ENCODE results near the gene PTPRF. TPM values are rescaled to one million over a fixed set of nuclear protein-coding genes. Genes with fewer than 3 reads are reported as not detected.

Gene PTPRF
- total and polyA plus RNA-seq, 9 donors, result 9.3 to 41.2 (median 21.0) TPM

- peaks cover 6% of the 10 kb centered on the region for H3K36me3 ChIP-seq (ENCODE audit: control insufficient read depth, insufficient read depth, low read length)
- WGBS (ENCODE audit: insufficient coverage), result 62% methylated on average over 2 of the region's 7 CpGs
- DNase-seq, result no peak
- H3K4me3 ChIP-seq (ENCODE audit: low read length), result no peak overlapping the region
- H3K27me3 ChIP-seq (ENCODE audit: control insufficient read depth, insufficient read depth, low read length), result no peaks in the 10 kb centered on the region
- H3K27ac ChIP-seq (ENCODE audit: low read length), result no peak overlapping the region
- peaks cover 19% of the 10 kb centered on the region for H3K4me1 ChIP-seq (ENCODE audit: control insufficient read depth, insufficient read depth, low read length)
- H3K9me3 ChIP-seq (replicated peaks; ENCODE audit: control insufficient read depth, low read depth, low read length), result no peaks in the 10 kb centered on the region
Observed at GRCh38 chr1:43551396-43551888, 20.8 kb downstream of the PTPRF start.

GRCh38 chr1:43552059-43552742 is 21.5 kb downstream of the PTPRF start:
- 84% methylated on average over 3 of the region's 5 CpGs for WGBS (ENCODE audit: insufficient coverage)
- H3K27ac ChIP-seq (ENCODE audit: low read length), result no peak overlapping the region
- no peak for DNase-seq
- no peak overlapping the region for H3K4me3 ChIP-seq (ENCODE audit: low read length)
- peaks cover 6% of the 10 kb centered on the region for H3K36me3 ChIP-seq (ENCODE audit: control insufficient read depth, insufficient read depth, low read length)
- H3K9me3 ChIP-seq (replicated peaks; ENCODE audit: control insufficient read depth, low read depth, low read length), result no peaks in the 10 kb centered on the region
- H3K27me3 ChIP-seq (ENCODE audit: control insufficient read depth, insufficient read depth, low read length), result no peaks in the 10 kb centered on the region
- peaks cover 18% of the 10 kb centered on the region for H3K4me1 ChIP-seq (ENCODE audit: control insufficient read depth, insufficient read depth, low read length)

- Histone ChIP-seq H3K4me1 (ENCODE audit: control insufficient read depth, insufficient read depth, low read length) (peaks cover 11% of the 10 kb centered on the region), H3K27me3 (ENCODE audit: control insufficient read depth, insufficient read depth, low read length) (no peaks in the 10 kb centered on the region), H3K36me3 (ENCODE audit: control insufficient read depth, insufficient read depth, low read length) (peaks cover 6% of the 10 kb centered on the region), H3K4me3 (ENCODE audit: low read length) (no peak overlapping the region), H3K9me3 (replicated peaks; ENCODE audit: control insufficient read depth, low read depth, low read length) (no peaks in the 10 kb centered on the region), H3K27ac (ENCODE audit: low read length) (no peak overlapping the region)
- WGBS (ENCODE audit: insufficient coverage), result 60% methylated on average over 1 of the region's 6 CpGs
- peak; percentile 46 for DNase-seq
Observed at GRCh38 chr1:43552813-43553212, 22.1 kb downstream of the PTPRF start.

- Histone ChIP-seq H3K36me3 (ENCODE audit: control insufficient read depth, insufficient read depth, low read length) (peaks cover 6% of the 10 kb centered on the region), H3K9me3 (replicated peaks; ENCODE audit: control insufficient read depth, low read depth, low read length) (no peaks in the 10 kb centered on the region), H3K27ac (ENCODE audit: low read length) (no peak overlapping the region), H3K27me3 (ENCODE audit: control insufficient read depth, insufficient read depth, low read length) (no peaks in the 10 kb centered on the region), H3K4me3 (ENCODE audit: low read length) (no peak overlapping the region), H3K4me1 (ENCODE audit: control insufficient read depth, insufficient read depth, low read length) (peaks cover 20% of the 10 kb centered on the region)
- 84% methylated on average over 5 of the region's 6 CpGs for WGBS (ENCODE audit: insufficient coverage)
- no peak for DNase-seq
Observed at GRCh38 chr1:43554444-43554992, 23.8 kb downstream of the PTPRF start.

- H3K4me1 ChIP-seq (ENCODE audit: control insufficient read depth, insufficient read depth, low read length), result peaks cover 15% of the 10 kb centered on the region
- H3K9me3 ChIP-seq (replicated peaks; ENCODE audit: control insufficient read depth, low read depth, low read length), result no peaks in the 10 kb centered on the region
- 85% methylated on average over 3 of the region's 6 CpGs for WGBS (ENCODE audit: insufficient coverage)
- H3K36me3 ChIP-seq (ENCODE audit: control insufficient read depth, insufficient read depth, low read length), result peaks cover 6% of the 10 kb centered on the region
- no peak overlapping the region for H3K27ac ChIP-seq (ENCODE audit: low read length)
- DNase-seq, result no peak
- no peak overlapping the region for H3K4me3 ChIP-seq (ENCODE audit: low read length)
- no peaks in the 10 kb centered on the region for H3K27me3 ChIP-seq (ENCODE audit: control insufficient read depth, insufficient read depth, low read length)
Observed at GRCh38 chr1:43556782-43557181, 26.1 kb downstream of the PTPRF start.

GRCh38 chr1:43557744-43558245 is 27.1 kb downstream of the PTPRF start:
- H3K27ac ChIP-seq (ENCODE audit: low read length), result no peak overlapping the region
- H3K36me3 ChIP-seq (ENCODE audit: control insufficient read depth, insufficient read depth, low read length), result peaks cover 6% of the 10 kb centered on the region
- H3K4me3 ChIP-seq (ENCODE audit: low read length), result no peak overlapping the region
- no peak for DNase-seq
- H3K27me3 ChIP-seq (ENCODE audit: control insufficient read depth, insufficient read depth, low read length), result no peaks in the 10 kb centered on the region
- H3K4me1 ChIP-seq (ENCODE audit: control insufficient read depth, insufficient read depth, low read length), result peaks cover 13% of the 10 kb centered on the region
- no peaks in the 10 kb centered on the region for H3K9me3 ChIP-seq (replicated peaks; ENCODE audit: control insufficient read depth, low read depth, low read length)
- WGBS (ENCODE audit: insufficient coverage), result 44% methylated on average over 2 of the region's 9 CpGs

GRCh38 chr1:43558346-43558841 is 27.7 kb downstream of the PTPRF start:
- Histone ChIP-seq H3K4me1 (ENCODE audit: control insufficient read depth, insufficient read depth, low read length) (peaks cover 13% of the 10 kb centered on the region), H3K27ac (ENCODE audit: low read length) (no peak overlapping the region), H3K27me3 (ENCODE audit: control insufficient read depth, insufficient read depth, low read length) (no peaks in the 10 kb centered on the region), H3K9me3 (replicated peaks; ENCODE audit: control insufficient read depth, low read depth, low read length) (no peaks in the 10 kb centered on the region), H3K36me3 (ENCODE audit: control insufficient read depth, insufficient read depth, low read length) (peaks cover 5% of the 10 kb centered on the region), H3K4me3 (ENCODE audit: low read length) (no peak overlapping the region)
- DNase-seq, result peak; percentile 55
- WGBS (ENCODE audit: insufficient coverage), result 17% methylated on average over 10 of the region's 21 CpGs

- 95% methylated on average over 6 of the region's 6 CpGs for WGBS (ENCODE audit: insufficient coverage)
- H3K36me3 ChIP-seq (ENCODE audit: control insufficient read depth, insufficient read depth, low read length), result no peaks in the 10 kb centered on the region
- no peaks in the 10 kb centered on the region for H3K27me3 ChIP-seq (ENCODE audit: control insufficient read depth, insufficient read depth, low read length)
- no peak for DNase-seq
- H3K27ac ChIP-seq (ENCODE audit: low read length), result no peak overlapping the region
- peaks cover 26% of the 10 kb centered on the region for H3K4me1 ChIP-seq (ENCODE audit: control insufficient read depth, insufficient read depth, low read length)
- H3K4me3 ChIP-seq (ENCODE audit: low read length), result no peak overlapping the region
- no peaks in the 10 kb centered on the region for H3K9me3 ChIP-seq (replicated peaks; ENCODE audit: control insufficient read depth, low read depth, low read length)
Observed at GRCh38 chr1:43559714-43560113, 29.0 kb downstream of the PTPRF start.

GRCh38 chr1:43560286-43560685 is 29.6 kb downstream of the PTPRF start:
- Histone ChIP-seq H3K9me3 (replicated peaks; ENCODE audit: control insufficient read depth, low read depth, low read length) (no peaks in the 10 kb centered on the region), H3K36me3 (ENCODE audit: control insufficient read depth, insufficient read depth, low read length) (no peaks in the 10 kb centered on the region), H3K4me3 (ENCODE audit: low read length) (no peak overlapping the region), H3K4me1 (ENCODE audit: control insufficient read depth, insufficient read depth, low read length) (peaks cover 31% of the 10 kb centered on the region), H3K27me3 (ENCODE audit: control insufficient read depth, insufficient read depth, low read length) (no peaks in the 10 kb centered on the region), H3K27ac (ENCODE audit: low read length) (no peak overlapping the region)
- WGBS (ENCODE audit: insufficient coverage), result 69% methylated on average over 6 of the region's 6 CpGs
- no peak for DNase-seq

- H3K9me3 ChIP-seq (replicated peaks; ENCODE audit: control insufficient read depth, low read depth, low read length), result no peaks in the 10 kb centered on the region
- H3K27ac ChIP-seq (ENCODE audit: low read length), result peak overlapping the region; percentile 67
- H3K4me1 ChIP-seq (ENCODE audit: control insufficient read depth, insufficient read depth, low read length), result peaks cover 35% of the 10 kb centered on the region
- H3K36me3 ChIP-seq (ENCODE audit: control insufficient read depth, insufficient read depth, low read length), result no peaks in the 10 kb centered on the region
- DNase-seq, result peak; percentile 80
- whole genome bisulfite sequencing (ENCODE audit: insufficient coverage), result 34% methylated on average over 10 of the region's 19 CpGs
- H3K4me3 ChIP-seq (ENCODE audit: low read length), result no peak overlapping the region
- no peaks in the 10 kb centered on the region for H3K27me3 ChIP-seq (ENCODE audit: control insufficient read depth, insufficient read depth, low read length)
Observed at GRCh38 chr1:43563876-43564539, 33.3 kb downstream of the PTPRF start.

Data from muscle of leg (tissue), 11 donors.